Measurements from ENCODE around the gene EPHB6.

Gene EPHB6

GRCh38 chr7:142814451-142814850 is 40.4 kb upstream of the EPHB6 start:
- no peak for TF ChIP-seq ZFX (IDR thresholded peaks at IDR 0.05; ENCODE audit: borderline replicate concordance)
- TF ChIP-seq, protein P1, sequence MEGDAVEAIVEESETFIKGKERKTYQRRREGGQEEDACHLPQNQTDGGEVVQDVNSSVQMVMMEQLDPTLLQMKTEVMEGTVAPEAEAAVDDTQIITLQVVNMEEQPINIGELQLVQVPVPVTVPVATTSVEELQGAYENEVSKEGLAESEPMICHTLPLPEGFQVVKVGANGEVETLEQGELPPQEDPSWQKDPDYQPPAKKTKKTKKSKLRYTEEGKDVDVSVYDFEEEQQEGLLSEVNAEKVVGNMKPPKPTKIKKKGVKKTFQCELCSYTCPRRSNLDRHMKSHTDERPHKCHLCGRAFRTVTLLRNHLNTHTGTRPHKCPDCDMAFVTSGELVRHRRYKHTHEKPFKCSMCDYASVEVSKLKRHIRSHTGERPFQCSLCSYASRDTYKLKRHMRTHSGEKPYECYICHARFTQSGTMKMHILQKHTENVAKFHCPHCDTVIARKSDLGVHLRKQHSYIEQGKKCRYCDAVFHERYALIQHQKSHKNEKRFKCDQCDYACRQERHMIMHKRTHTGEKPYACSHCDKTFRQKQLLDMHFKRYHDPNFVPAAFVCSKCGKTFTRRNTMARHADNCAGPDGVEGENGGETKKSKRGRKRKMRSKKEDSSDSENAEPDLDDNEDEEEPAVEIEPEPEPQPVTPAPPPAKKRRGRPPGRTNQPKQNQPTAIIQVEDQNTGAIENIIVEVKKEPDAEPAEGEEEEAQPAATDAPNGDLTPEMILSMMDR (IDR thresholded peaks at IDR 0.05) = no peak
- H3K27ac ChIP-seq = no peak overlapping the region

DNA sequence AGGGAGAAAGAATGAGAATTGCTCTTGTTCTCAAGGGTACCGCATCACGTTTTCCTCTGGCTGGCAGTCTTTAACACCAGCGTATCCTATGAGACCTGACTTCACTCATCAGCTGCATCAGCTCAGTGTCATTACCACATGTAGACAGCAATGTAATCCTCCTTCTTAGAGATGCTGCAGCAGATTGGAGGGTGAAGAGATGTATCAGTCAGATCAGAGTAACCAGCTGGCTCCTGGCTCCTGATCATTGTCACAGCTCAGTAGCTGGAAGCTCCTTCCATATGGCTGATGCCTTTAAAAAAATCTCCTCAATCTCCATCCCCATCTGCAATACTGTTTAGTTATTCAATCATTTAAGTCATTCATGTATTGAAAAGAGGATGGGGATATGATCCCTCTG is 39.7 kb upstream of the EPHB6 start:
- no peak for TF ChIP-seq ZFX (IDR thresholded peaks at IDR 0.05; ENCODE audit: borderline replicate concordance)
- TF ChIP-seq, protein P1 (IDR thresholded peaks at IDR 0.05) = no peak
- H3K27ac ChIP-seq = no peak overlapping the region

- TF ChIP-seq, protein P1 (IDR thresholded peaks at IDR 0.05) = no peak
- TF ChIP-seq ZFX (IDR thresholded peaks at IDR 0.05; ENCODE audit: borderline replicate concordance) = no peak
- no peak overlapping the region for H3K27ac ChIP-seq
Measured at GRCh38 chr7:142817506-142817905, 37.4 kb upstream of the EPHB6 start.

- TF ChIP-seq, protein P1 (IDR thresholded peaks at IDR 0.05) = no peak
- TF ChIP-seq ZFX (IDR thresholded peaks at IDR 0.05; ENCODE audit: borderline replicate concordance) = no peak
- no peak overlapping the region for H3K27ac ChIP-seq
Measured at GRCh38 chr7:142819530-142819929, 35.3 kb upstream of the EPHB6 start.

GRCh38 chr7:142822714-142823113 is 32.2 kb upstream of the EPHB6 start:
- H3K27ac ChIP-seq = no peak overlapping the region
- no peak for TF ChIP-seq ZFX (IDR thresholded peaks at IDR 0.05; ENCODE audit: borderline replicate concordance)
- TF ChIP-seq, protein P1 (IDR thresholded peaks at IDR 0.05) = no peak

DNA sequence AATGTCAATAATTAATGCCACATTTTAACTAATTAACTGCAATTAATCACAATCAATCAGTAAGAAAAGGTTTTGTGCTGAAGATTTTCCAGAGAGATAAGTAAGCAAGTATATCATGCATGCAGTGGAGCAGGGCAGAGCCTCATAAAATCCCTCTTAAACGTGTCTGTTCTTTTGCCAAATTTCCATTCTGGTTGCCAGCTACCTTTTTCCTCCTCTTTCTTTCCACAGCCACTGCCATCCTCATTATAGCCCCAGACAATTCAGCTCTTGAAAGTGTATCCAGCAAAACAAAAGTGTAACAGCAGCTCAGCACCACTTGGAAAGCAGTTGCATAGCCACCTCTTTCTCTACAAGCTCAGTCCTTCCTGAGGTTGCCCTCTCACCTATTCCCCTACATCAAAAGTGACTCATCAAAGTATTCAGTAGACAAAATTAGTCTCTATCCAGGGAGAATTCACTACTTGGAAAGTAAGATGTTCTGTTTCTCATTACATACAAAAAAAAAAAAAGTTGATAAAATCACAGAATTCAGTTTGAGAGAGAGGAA is 26.9 kb upstream of the EPHB6 start:
- TF ChIP-seq, protein P1 (IDR thresholded peaks at IDR 0.05) = no peak
- no peak for TF ChIP-seq ZFX (IDR thresholded peaks at IDR 0.05; ENCODE audit: borderline replicate concordance)
- no peak overlapping the region for H3K27ac ChIP-seq

DNA sequence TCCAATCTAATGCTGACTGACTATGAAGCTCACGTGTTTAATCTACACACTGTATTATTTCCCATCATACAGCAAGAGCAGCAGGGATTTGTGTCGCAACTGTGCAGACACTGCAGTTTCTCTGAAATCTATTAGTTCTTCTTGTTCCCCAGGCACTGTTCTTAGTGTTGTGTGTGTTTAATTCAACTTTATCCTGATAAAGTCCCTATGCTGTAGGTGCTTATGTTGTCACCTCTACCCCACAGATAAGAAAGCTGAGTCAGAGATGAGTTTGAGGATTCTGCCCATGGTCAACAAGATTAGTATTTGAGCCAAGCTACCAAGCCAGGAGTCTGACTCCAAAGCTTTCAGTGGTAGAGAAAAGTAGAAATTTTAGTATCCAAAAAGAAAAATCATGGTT is 22.5 kb upstream of the EPHB6 start:
- H3K27ac ChIP-seq = no peak overlapping the region
- TF ChIP-seq, protein P1 (IDR thresholded peaks at IDR 0.05) = no peak
- no peak for TF ChIP-seq ZFX (IDR thresholded peaks at IDR 0.05; ENCODE audit: borderline replicate concordance)
